Progenitor cell of endocrine pancreas (in vitro differentiated cells): Measurements from ENCODE around the gene PTPRM. TPM values are rescaled to one million over a fixed set of nuclear protein-coding genes. Genes with fewer than 3 reads are reported as not detected.

Experiments used
- DNase-seq: peaks from one replicate; pipeline ENCODE4 v3.0.0; 2021; ENCODE audit warnings: low spot score; ENCODE audit not compliant: unreplicated experiment
- H3K27ac Mint-ChIP-seq: 2 replicates; pipeline ENCODE4 v1.8.0; 2021; ENCODE audit warnings: mild to moderate bottlenecking, moderate library complexity, mixed read lengths
- H3K27me3 Mint-ChIP-seq: 2 replicates; pipeline ENCODE4 v1.8.0; 2021; ENCODE audit warnings: mixed read lengths
- H3K36me3 Mint-ChIP-seq: 2 replicates; pipeline ENCODE4 v1.8.0; 2022; ENCODE audit warnings: mixed read lengths; ENCODE audit not compliant: insufficient read depth
- H3K4me1 Mint-ChIP-seq: 2 replicates; pipeline ENCODE4 v1.8.0; 2021; ENCODE audit warnings: low read depth, mixed read lengths
- H3K4me3 Mint-ChIP-seq: 2 replicates; pipeline ENCODE4 v1.8.0; 2021; ENCODE audit warnings: low read depth, mild to moderate bottlenecking, moderate library complexity, mixed read lengths
- H3K9me3 Mint-ChIP-seq: 2 replicates; pipeline ENCODE4 v1.8.0; 2021; ENCODE audit warnings: low read depth, mixed read lengths
- total RNA-seq: library from RNA; stranded (reverse); gene quantifications from 2 replicates; pipeline ENCODE4 v1.2.1, GENCODE V29; 2021
- TF ChIP-seq, protein P1 (sequence below): fragments of 200-600 bp; sonication (generic); IDR thresholded peaks from one replicate; pipeline ENCODE4 v1.5.0; 2021; ENCODE audit warnings: antibody characterized with exemption, mild to moderate bottlenecking; ENCODE audit not compliant: unreplicated experiment

The PTPRM gene
- total RNA-seq, 1 donor from 2014 or later = 23.2 TPM

DNA sequence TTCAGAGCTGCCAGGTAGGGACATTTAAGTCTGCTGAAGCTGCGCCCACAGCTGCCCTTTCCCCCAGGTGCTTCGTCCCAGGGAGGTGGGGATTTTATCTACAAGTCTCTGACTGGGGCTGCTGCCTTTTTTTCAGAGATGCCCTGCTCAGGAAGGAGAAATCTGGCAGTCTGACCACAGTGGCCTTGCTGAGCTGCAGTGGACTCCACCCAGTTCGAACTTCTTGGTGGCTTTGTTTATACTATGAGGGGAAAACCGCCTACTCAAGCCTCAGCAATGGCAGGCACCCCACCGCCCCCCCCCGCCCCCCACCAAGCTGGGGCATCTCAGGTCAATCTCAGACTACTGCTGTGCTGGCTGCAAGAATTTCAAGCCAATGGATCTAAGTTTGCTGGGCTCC lies 584.1 kb downstream of the PTPRM start:
- Mint-ChIP-seq H3K4me1 (peaks cover 7% of the 10 kb centered on the region), H3K4me3 (no peak overlapping the region), H3K27me3 (no peaks in the 10 kb centered on the region), H3K27ac (no peak overlapping the region), H3K36me3 (peaks cover 8% of the 10 kb centered on the region), H3K9me3 (peaks cover 12% of the 10 kb centered on the region)
- TF ChIP-seq, protein P1, sequence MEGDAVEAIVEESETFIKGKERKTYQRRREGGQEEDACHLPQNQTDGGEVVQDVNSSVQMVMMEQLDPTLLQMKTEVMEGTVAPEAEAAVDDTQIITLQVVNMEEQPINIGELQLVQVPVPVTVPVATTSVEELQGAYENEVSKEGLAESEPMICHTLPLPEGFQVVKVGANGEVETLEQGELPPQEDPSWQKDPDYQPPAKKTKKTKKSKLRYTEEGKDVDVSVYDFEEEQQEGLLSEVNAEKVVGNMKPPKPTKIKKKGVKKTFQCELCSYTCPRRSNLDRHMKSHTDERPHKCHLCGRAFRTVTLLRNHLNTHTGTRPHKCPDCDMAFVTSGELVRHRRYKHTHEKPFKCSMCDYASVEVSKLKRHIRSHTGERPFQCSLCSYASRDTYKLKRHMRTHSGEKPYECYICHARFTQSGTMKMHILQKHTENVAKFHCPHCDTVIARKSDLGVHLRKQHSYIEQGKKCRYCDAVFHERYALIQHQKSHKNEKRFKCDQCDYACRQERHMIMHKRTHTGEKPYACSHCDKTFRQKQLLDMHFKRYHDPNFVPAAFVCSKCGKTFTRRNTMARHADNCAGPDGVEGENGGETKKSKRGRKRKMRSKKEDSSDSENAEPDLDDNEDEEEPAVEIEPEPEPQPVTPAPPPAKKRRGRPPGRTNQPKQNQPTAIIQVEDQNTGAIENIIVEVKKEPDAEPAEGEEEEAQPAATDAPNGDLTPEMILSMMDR = no peak
- no peak for DNase-seq

DNA sequence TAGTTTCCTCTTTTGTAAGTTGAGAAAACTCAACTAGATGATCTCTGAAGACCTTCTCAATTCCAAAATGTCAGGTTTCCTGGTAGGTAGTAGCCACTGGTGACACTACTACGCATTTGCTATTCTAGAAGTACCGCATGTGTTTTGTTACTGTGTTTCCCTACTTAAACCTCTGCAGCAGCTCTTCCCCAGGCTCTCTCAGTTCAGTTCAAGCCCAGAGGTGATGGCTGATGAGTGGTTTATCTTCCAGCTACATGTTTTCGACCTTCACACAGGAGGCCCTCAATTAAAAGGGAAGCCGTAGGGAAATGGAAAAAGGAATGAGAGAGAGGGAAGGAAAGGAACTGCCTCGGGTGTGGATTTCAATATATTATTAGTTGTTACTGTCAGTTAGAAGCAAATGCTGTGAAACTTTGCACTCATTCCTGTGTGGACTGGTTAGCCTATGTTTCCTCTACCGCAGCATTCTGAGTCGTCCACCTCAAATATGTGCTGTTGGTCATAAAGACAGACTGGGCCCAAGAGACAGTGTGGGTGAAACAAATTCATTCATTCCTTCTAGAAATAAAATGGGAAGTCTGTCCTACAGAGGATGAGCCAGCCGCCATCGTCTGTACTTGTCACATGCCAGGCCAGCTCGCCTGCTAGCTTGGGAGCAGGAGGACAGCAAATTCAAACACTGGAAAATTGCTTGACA lies 586.9 kb downstream of the PTPRM start:
- no peak for DNase-seq
- Mint-ChIP-seq H3K4me3 (no peak overlapping the region), H3K36me3 (no peaks in the 10 kb centered on the region), H3K27me3 (no peaks in the 10 kb centered on the region), H3K4me1 (peaks cover 1% of the 10 kb centered on the region), H3K27ac (no peak overlapping the region), H3K9me3 (no peaks in the 10 kb centered on the region)
- TF ChIP-seq, protein P1 = no peak

DNA sequence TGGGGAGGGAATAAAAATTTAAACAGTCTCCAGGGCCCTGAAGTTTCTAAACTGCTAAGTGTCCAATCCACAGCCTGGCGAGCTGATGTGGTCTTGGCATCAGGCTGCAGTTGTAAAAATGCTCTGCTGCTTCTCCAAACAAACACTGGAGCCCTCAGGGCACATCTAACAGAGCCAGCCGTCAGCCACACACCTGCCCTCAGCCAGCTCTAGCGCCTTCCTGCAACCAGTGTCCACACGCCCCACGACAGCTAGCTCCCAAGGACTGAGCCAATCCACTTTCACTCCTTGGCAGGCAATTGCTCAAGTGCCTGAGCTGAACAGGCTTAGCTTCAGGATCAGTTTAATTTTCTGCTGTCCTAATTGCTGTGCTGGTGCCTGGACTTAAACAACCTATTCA lies 595.7 kb downstream of the PTPRM start:
- no peaks in the 10 kb centered on the region for H3K4me1 Mint-ChIP-seq

DNA sequence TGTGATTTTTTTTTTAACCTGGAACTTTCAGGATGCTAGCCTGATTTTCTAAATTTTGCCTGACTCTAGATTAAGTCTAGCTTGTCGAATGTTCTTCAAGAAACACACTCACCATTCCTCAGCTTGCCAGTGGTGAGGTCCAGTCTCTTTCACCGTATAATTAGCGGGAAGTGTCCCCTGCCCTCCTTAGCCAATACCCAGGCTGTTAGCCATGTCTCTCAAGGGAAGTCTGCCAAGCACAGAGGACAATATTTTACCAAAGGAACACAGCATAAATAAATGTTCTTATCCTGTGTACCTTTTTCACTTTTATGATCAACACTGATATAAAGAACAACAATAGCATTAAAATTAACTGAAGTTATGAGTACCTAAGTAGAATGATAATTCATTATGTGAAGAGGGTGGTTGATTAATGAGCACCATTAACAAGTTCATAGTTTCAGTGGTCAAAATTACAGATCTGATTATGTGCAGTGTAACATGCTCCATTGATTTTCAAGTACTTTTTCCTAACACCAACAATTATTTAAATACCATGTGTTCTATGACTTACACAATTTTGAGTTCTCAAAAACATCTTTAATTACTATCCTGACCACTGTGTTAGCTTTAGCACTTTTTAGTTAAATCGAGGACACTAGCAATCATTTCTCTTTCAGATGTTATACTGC lies 596.3 kb downstream of the PTPRM start:
- Mint-ChIP-seq H3K4me3 (no peak overlapping the region), H3K27me3 (no peaks in the 10 kb centered on the region), H3K4me1 (no peaks in the 10 kb centered on the region), H3K27ac (no peak overlapping the region), H3K36me3 (no peaks in the 10 kb centered on the region), H3K9me3 (peaks cover 3% of the 10 kb centered on the region)
- no peak for DNase-seq
- TF ChIP-seq, protein P1 = no peak

More for the DNA sequence above, 595.7 kb downstream of the PTPRM start:
- no peak for DNase-seq
- peaks cover 3% of the 10 kb centered on the region for H3K9me3 Mint-ChIP-seq
- TF ChIP-seq, protein P1 = no peak
- H3K27me3 Mint-ChIP-seq = no peaks in the 10 kb centered on the region
- no peak overlapping the region for H3K27ac Mint-ChIP-seq
- H3K4me3 Mint-ChIP-seq = no peak overlapping the region
- H3K36me3 Mint-ChIP-seq = no peaks in the 10 kb centered on the region

DNA sequence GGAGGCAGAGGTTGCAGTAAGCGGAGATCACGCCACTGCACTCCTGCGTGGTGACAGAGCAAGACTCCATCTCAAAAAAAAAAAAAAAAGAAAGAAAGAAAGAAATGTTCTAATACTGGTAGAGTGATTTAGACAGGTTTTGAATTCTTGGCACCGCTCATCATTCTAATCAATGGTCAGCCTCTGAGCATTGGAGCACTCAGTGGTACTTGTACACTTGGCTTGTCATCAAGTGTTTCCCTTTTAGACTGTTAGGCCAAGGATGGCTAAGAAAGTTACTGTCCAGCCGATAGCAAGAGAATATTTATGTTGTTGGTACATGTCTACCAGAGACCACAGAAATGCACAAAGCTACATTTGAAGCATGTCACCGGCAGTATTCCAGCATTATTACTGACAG lies 598.0 kb downstream of the PTPRM start:
- no peaks in the 10 kb centered on the region for H3K36me3 Mint-ChIP-seq
- no peak overlapping the region for H3K27ac Mint-ChIP-seq
- H3K9me3 Mint-ChIP-seq = peaks cover 3% of the 10 kb centered on the region
- no peak for DNase-seq
- TF ChIP-seq, protein P1 = no peak
- no peaks in the 10 kb centered on the region for H3K27me3 Mint-ChIP-seq
- no peak overlapping the region for H3K4me3 Mint-ChIP-seq
- H3K4me1 Mint-ChIP-seq = no peaks in the 10 kb centered on the region
